IMR-90 (cell line): ENCODE data around the gene GJB5. TPM values are rescaled to one million over a fixed set of nuclear protein-coding genes. Genes with fewer than 3 reads are reported as not detected.

Experiments
- ATAC-seq: fragments of 200-7000 bp; cut with Tn5 transposase; 2 replicates; pipeline ENCODE4 v1.9.1; 2020; ENCODE audit warnings: low read depth, mild to moderate bottlenecking, moderate library complexity
- BruUV-seq: library from RNA; stranded (reverse); fragments of 400-500 nt; replicated peaks from 2 replicates; lab custom pipeline; 2021; lab: Mats Ljungman, UMichigan
- CTCF ChIA-PET: fragments of 300-600 bp; formaldehyde crosslinking; extraction: SDS; loops from one replicate; lab custom pipeline; 2021; ENCODE audit warnings: antibody characterized with exemption; lab: Yijun Ruan, JAX
- POLR2A ChIA-PET: fragments of 300-600 bp; sonication (Branson Sonifier 250); formaldehyde crosslinking; loops from one replicate; lab custom pipeline; 2022; ENCODE audit warnings: antibody characterized with exemption; ENCODE audit not compliant: unreplicated experiment; lab: Charles Lee
- DNase-seq: peaks from one replicate; pipeline ENCODE4 v3.0.0; 2013
- H2AFZ ChIP-seq: replicated peaks from 2 replicates; pipeline ENCODE3; 2013; ENCODE audit warnings: low read length, mild to moderate bottlenecking; ENCODE audit not compliant: poor library complexity
- H2AK5ac ChIP-seq: 2 replicates; pipeline ENCODE4 v1.6.1; 2013; ENCODE audit warnings: low read depth, low read length, inconsistent platforms
- H2AK9ac ChIP-seq: replicated peaks from 2 replicates; pipeline ENCODE3; 2013; ENCODE audit warnings: mild to moderate bottlenecking, low read depth, low read length, moderate library complexity; ENCODE audit not compliant: poor library complexity
- H2BK120ac ChIP-seq: 2 replicates; pipeline ENCODE4 v1.6.1; 2013; ENCODE audit warnings: low read depth, low read length, inconsistent platforms
- H2BK15ac ChIP-seq: 3 replicates; pipeline ENCODE4 v1.6.1; 2013; ENCODE audit warnings: low read depth, low read length, inconsistent platforms
- H2BK20ac ChIP-seq: 2 replicates; pipeline ENCODE4 v1.6.1; 2013; ENCODE audit warnings: low read depth, mild to moderate bottlenecking, inconsistent platforms, low read length, moderate library complexity
- H2BK5ac ChIP-seq: 2 replicates; pipeline ENCODE4 v1.6.1; 2013; ENCODE audit warnings: mild to moderate bottlenecking, low read depth, low read length, inconsistent platforms; ENCODE audit not compliant: poor library complexity, severe bottlenecking
- H3K14ac ChIP-seq: replicated peaks from 2 replicates; pipeline ENCODE4 v1.6.1; 2013; ENCODE audit warnings: low read depth, low read length, inconsistent platforms
- H3K18ac ChIP-seq: 2 replicates; pipeline ENCODE4 v1.6.1; 2013; ENCODE audit warnings: low read depth, low read length, control low read depth
- H3K23ac ChIP-seq: 2 replicates; pipeline ENCODE4 v1.6.1; 2013; ENCODE audit warnings: low read depth, low read length, inconsistent platforms
- H3K27ac ChIP-seq: 2 replicates; pipeline ENCODE4 v1.5.1; 2013; ENCODE audit warnings: mild to moderate bottlenecking, control low read depth, low read length; ENCODE audit not compliant: insufficient read depth
- H3K27me3 ChIP-seq: 2 replicates; pipeline ENCODE4 v1.6.1; 2013; ENCODE audit warnings: low read length; ENCODE audit not compliant: control insufficient read depth, insufficient read depth
- H3K36me3 ChIP-seq: 2 replicates; pipeline ENCODE4 v1.6.1; 2013; ENCODE audit warnings: low read length, mixed read lengths; ENCODE audit not compliant: control insufficient read depth, insufficient read depth
- H3K4ac ChIP-seq: 2 replicates; pipeline ENCODE4 v1.6.1; 2013; ENCODE audit warnings: low read depth, low read length, inconsistent platforms
- H3K4me1 ChIP-seq: 2 replicates; pipeline ENCODE4 v1.6.1; 2013; ENCODE audit warnings: low read length, mixed read lengths; ENCODE audit not compliant: control insufficient read depth, insufficient read depth
- H3K4me2 ChIP-seq: 2 replicates; pipeline ENCODE4 v1.6.1; 2013; ENCODE audit warnings: low read depth, mild to moderate bottlenecking, control low read depth, low read length, moderate library complexity
- H3K4me3 ChIP-seq: 2 replicates; pipeline ENCODE4 v1.5.1; 2013; ENCODE audit warnings: low read depth, mild to moderate bottlenecking, control low read depth, low read length, moderate library complexity; ENCODE audit not compliant: insufficient read depth
- H3K56ac ChIP-seq: 2 replicates; pipeline ENCODE4 v1.6.1; 2013; ENCODE audit warnings: low read length, inconsistent platforms; ENCODE audit not compliant: insufficient read depth; ENCODE audit errors: extremely low read depth
- H3K79me1 ChIP-seq, 2 experiments: 2 replicates each; pipeline ENCODE4 v1.6.1; 2013; ENCODE audit warnings: low read length in 2 of 2, inconsistent platforms in 1 of 2, low read depth in 1 of 2
- H3K9ac ChIP-seq: 2 replicates; pipeline ENCODE4 v1.6.1; 2013; ENCODE audit warnings: low read depth, low read length, control low read depth
- H3K9me1 ChIP-seq: 2 replicates; pipeline ENCODE4 v1.6.1; 2013; ENCODE audit warnings: low read length, inconsistent platforms; ENCODE audit not compliant: insufficient read depth
- H3K9me3 ChIP-seq: 2 replicates; pipeline ENCODE4 v1.6.1; 2013; ENCODE audit warnings: low read length; ENCODE audit not compliant: control insufficient read depth, insufficient read depth
- H4K20me1 ChIP-seq: 2 replicates; pipeline ENCODE4 v1.6.1; 2013; ENCODE audit warnings: low read length, inconsistent platforms; ENCODE audit not compliant: insufficient read depth
- H4K5ac ChIP-seq: 2 replicates; pipeline ENCODE4 v1.6.1; 2013; ENCODE audit warnings: mild to moderate bottlenecking, low read depth, low read length, control low read depth
- H4K8ac ChIP-seq, 2 experiments: 2 replicates each; pipeline ENCODE4 v1.6.1; 2013; ENCODE audit warnings: low read depth in 2 of 2, low read length in 2 of 2, control low read depth in 1 of 2, inconsistent platforms in 1 of 2
- H4K91ac ChIP-seq: 2 replicates; pipeline ENCODE4 v1.6.1; 2013; ENCODE audit warnings: low read depth, low read length, inconsistent platforms; ENCODE audit not compliant: insufficient read depth
- MXI1 ChIP-seq: IDR thresholded peaks from 2 replicates; pipeline ENCODE4 v1.6.1; 2012; ENCODE audit warnings: low read depth, mild to moderate bottlenecking, low read length, moderate library complexity, borderline replicate concordance
- NFE2L2 ChIP-seq: fragments of 150-350 bp; IDR thresholded peaks from 2 replicates; pipeline ENCODE4 v1.6.1; 2016; ENCODE audit warnings: low read depth, mild to moderate bottlenecking, low read length
- SMC3 ChIP-seq: fragments of 150-350 bp; IDR thresholded peaks from 2 replicates; pipeline ENCODE4 v1.6.1; 2016; ENCODE audit warnings: low read depth, mild to moderate bottlenecking, antibody characterized with exemption, low read length, moderate library complexity
- WGBS, 2 experiments: methylation state at CpG; one replicate each; pipeline versions ENCODE4 v1.1.5 to v1.1.7; 2013; ENCODE audit warnings: missing lambda C conversion rate in 2 of 2; ENCODE audit not compliant: insufficient read length in 1 of 2; ENCODE audit errors: extremely low coverage in 2 of 2; 5-methylcytosine and 5-hydroxymethylcytosine counted together
- dilution Hi-C: fragments of 300-500 bp; cut with HindIII; formaldehyde crosslinking; loops from one replicate; pipeline ENCODE4 v1.14.3; 2018; ENCODE audit warnings: low sequenced_read_pairs; ENCODE audit not compliant: unreplicated experiment
- in situ Hi-C: fragments of 300-500 bp; cut with MboI; formaldehyde crosslinking; loops from 3 replicates; pipeline ENCODE4 v1.14.3; 2019; ENCODE audit warnings: low sequenced_read_pairs, inconsistent platforms, mixed read lengths
- intact Hi-C: fragments of 100-400 bp; cut with micrococcal nuclease; formaldehyde crosslinking; loops from 2 replicates; pipeline ENCODE4 v1.10.0; 2022
- polyA plus RNA-seq, 3 experiments: library from polyadenylated mRNA; depleted of rRNA; stranded (reverse); fragments of >200 nt; gene quantifications; 2 replicates each; pipeline ENCODE4 v1.2.3, GENCODE V29; 2012; ENCODE audit warnings: low replicate concordance in 1 of 3
- total RNA-seq: library from RNA; depleted of rRNA; stranded (reverse); fragments of >200 nt; gene quantifications from 2 replicates; pipeline ENCODE4 v1.2.3, GENCODE V29; 2012

Gene GJB5
- total and polyA plus RNA-seq, 2 of the 4 experiments (the other 2 are of a cell fraction), result 0.10 TPM; not detected in 1

DNA sequence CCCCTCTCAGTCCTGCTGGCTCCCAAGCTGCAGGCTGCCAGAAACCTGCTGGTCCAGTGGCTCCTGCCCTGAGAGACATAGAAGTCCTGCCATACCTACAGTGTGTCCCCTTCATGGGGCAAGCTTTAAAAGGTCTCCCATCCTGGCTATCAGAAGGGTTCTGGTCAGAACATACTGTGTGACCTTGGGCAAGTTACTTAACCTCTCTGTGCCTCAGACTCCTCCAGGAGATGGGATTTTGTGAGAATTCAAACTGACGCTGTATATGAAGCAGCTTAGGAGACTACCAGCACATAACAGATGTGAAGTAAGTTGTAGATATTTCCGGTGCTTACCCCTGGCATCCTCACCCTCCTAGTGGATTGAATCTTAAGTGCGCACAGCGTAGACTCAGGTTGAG lies 8.7 kb upstream of the GJB5 start:
- H3K9me3 ChIP-seq, result no peaks in the 10 kb centered on the region
- H2AK5ac ChIP-seq, result no peak overlapping the region
- ChIA-PET CTCF (no interaction called here), POLR2A (no interaction called here)
- no CpG with 5 or more reads among the region's 4 CpGs for WGBS, 2 experiments
- no peak overlapping the region for H3K18ac ChIP-seq
- ATAC-seq (no peak), DNase-seq (no peak)
- in situ Hi-C loops, result loop anchor here (10.0 kb wide), 1 partner anchor 1111 kb away; no protein-coding TSS in a partner anchor
- H2BK15ac ChIP-seq, result no peak overlapping the region
- H3K9ac ChIP-seq, result no peak overlapping the region
- H3K4ac ChIP-seq, result no peak overlapping the region
- no peak overlapping the region for H3K23ac ChIP-seq
- H2AFZ ChIP-seq, result no peak overlapping the region
- no peak overlapping the region for H2AK9ac ChIP-seq
- TF ChIP-seq NFE2L2 (no peak), MXI1 (no peak), SMC3 (no peak)
- H3K27ac ChIP-seq, result no peak overlapping the region
- no peaks in the 10 kb centered on the region for H4K20me1 ChIP-seq
- no peak overlapping the region for H3K56ac ChIP-seq
- intact Hi-C loops, result no loop called here
- H3K9me1 ChIP-seq, result no peaks in the 10 kb centered on the region
- H3K14ac ChIP-seq, result no peak overlapping the region
- no peak overlapping the region for H4K5ac ChIP-seq
- H2BK20ac ChIP-seq, result no peak overlapping the region
- H3K4me2 ChIP-seq, result no peak overlapping the region
- no peaks in the 10 kb centered on the region for H3K4me1 ChIP-seq
- dilution Hi-C loops, result no loop called here
- H3K4me3 ChIP-seq, result no peak overlapping the region
- H4K8ac ChIP-seq, result no peak overlapping the region
- no peak overlapping the region for H2BK5ac ChIP-seq
- H3K27me3 ChIP-seq, result peaks cover 2% of the 10 kb centered on the region; the same call in 1 of the 2 replicates
- H4K91ac ChIP-seq, result no peak overlapping the region
- no TSS peak for BruUV-seq
- no peak overlapping the region for H2BK120ac ChIP-seq
- H3K36me3 ChIP-seq, result no peaks in the 10 kb centered on the region
- no peaks in the 10 kb centered on the region for H3K79me1 ChIP-seq
